ENCODE measurements around the gene SRSF3. TPM values are rescaled to one million over a fixed set of nuclear protein-coding genes. Genes with fewer than 3 reads are reported as not detected.

Gene SRSF3
- total and polyA plus RNA-seq, 9 of the 15 experiments (the other 6 are each of a cell fraction or from before 2014, with no cell fraction given) = 337 to 1,200 (median 518) TPM

GRCh38 chr6:36594816-36595643 lies 868 bp downstream of the SRSF3 start (continued):
- TF ChIP-seq, protein P1, sequence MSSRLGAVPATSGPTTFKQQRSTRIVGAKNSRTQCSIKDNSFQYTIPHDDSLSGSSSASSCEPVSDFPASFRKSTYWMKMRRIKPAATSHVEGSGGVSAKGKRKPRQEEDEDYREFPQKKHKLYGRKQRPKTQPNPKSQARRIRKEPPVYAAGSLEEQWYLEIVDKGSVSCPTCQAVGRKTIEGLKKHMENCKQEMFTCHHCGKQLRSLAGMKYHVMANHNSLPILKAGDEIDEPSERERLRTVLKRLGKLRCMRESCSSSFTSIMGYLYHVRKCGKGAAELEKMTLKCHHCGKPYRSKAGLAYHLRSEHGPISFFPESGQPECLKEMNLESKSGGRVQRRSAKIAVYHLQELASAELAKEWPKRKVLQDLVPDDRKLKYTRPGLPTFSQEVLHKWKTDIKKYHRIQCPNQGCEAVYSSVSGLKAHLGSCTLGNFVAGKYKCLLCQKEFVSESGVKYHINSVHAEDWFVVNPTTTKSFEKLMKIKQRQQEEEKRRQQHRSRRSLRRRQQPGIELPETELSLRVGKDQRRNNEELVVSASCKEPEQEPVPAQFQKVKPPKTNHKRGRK (tag; IDR thresholded peaks at IDR 0.05) = no peak
- TF ChIP-seq HDAC1 (IDR thresholded peaks at IDR 0.05) = peak in 1 of 2 experiments; percentile 35; a peak in 2 of 4 replicates
- TF ChIP-seq SMARCC2 (IDR thresholded peaks at IDR 0.05; ENCODE audit: low read depth) = peak; percentile 29; the same call in 1 of the 2 replicates
- TF ChIP-seq ATF3 (IDR thresholded peaks at IDR 0.05) = peak; percentile 36; the same call in 1 of the 2 replicates
- no peak for TF ChIP-seq ATF3 (CRISPR knock-in tag; conservative IDR thresholded peaks at IDR 0.05)
- no peak for TF ChIP-seq ZNF551 (CRISPR knock-in tag; IDR thresholded peaks at IDR 0.05)
- TF ChIP-seq, protein P2, sequence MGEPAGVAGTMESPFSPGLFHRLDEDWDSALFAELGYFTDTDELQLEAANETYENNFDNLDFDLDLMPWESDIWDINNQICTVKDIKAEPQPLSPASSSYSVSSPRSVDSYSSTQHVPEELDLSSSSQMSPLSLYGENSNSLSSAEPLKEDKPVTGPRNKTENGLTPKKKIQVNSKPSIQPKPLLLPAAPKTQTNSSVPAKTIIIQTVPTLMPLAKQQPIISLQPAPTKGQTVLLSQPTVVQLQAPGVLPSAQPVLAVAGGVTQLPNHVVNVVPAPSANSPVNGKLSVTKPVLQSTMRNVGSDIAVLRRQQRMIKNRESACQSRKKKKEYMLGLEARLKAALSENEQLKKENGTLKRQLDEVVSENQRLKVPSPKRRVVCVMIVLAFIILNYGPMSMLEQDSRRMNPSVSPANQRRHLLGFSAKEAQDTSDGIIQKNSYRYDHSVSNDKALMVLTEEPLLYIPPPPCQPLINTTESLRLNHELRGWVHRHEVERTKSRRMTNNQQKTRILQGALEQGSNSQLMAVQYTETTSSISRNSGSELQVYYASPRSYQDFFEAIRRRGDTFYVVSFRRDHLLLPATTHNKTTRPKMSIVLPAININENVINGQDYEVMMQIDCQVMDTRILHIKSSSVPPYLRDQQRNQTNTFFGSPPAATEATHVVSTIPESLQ (CRISPR knock-in tag; IDR thresholded peaks at IDR 0.05) = no peak
- 0 out of 2 replicates have a peak, but pooled peaks have one; percentile 10 for TF ChIP-seq ZNF583 (CRISPR knock-in tag; IDR thresholded peaks at IDR 0.05)
- TF ChIP-seq SMC3 (conservative IDR thresholded peaks at IDR 0.05; ENCODE audit: insufficient read depth, low read depth, low read length) = 0 out of 2 replicates have a peak, but pooled peaks have one; percentile 1
- TF ChIP-seq, protein P3, sequence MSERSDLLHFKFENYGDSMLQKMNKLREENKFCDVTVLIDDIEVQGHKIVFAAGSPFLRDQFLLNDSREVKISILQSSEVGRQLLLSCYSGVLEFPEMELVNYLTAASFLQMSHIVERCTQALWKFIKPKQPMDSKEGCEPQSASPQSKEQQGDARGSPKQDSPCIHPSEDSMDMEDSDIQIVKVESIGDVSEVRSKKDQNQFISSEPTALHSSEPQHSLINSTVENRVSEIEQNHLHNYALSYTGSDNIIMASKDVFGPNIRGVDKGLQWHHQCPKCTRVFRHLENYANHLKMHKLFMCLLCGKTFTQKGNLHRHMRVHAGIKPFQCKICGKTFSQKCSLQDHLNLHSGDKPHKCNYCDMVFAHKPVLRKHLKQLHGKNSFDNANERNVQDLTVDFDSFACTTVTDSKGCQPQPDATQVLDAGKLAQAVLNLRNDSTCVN (CRISPR knock-in tag; IDR thresholded peaks at IDR 0.05) = 0 out of 2 replicates have a peak, but pooled peaks have one; percentile 37
- TF ChIP-seq RBFOX2 (IDR thresholded peaks at IDR 0.05; ENCODE audit: low read depth, low read length) = peak; percentile 71
- TF ChIP-seq, protein P4, sequence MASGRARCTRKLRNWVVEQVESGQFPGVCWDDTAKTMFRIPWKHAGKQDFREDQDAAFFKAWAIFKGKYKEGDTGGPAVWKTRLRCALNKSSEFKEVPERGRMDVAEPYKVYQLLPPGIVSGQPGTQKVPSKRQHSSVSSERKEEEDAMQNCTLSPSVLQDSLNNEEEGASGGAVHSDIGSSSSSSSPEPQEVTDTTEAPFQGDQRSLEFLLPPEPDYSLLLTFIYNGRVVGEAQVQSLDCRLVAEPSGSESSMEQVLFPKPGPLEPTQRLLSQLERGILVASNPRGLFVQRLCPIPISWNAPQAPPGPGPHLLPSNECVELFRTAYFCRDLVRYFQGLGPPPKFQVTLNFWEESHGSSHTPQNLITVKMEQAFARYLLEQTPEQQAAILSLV (tag; IDR thresholded peaks at IDR 0.05) = peak; percentile 59
- no peak; a peak in 2 of 4 replicates for TF ChIP-seq TBL1XR1 (IDR thresholded peaks at IDR 0.05; ENCODE audit: low read length in 2 of 2)
- TF ChIP-seq PYGO2 (tag; IDR thresholded peaks at IDR 0.05) = no peak
- TF ChIP-seq POLR2A (conservative IDR thresholded peaks at IDR 0.05) = peak; percentile 41; the same call in 1 of the 2 replicates
- 0 out of 2 replicates have a peak, but pooled peaks have one; percentile 12 for TF ChIP-seq ETV1 (tag; conservative IDR thresholded peaks at IDR 0.05; ENCODE audit: low read depth)
- TF ChIP-seq RFX5 (IDR thresholded peaks at IDR 0.05; ENCODE audit: low read depth, low read length) = peak; percentile 37; the same call in 1 of the 2 replicates
- 0 out of 4 replicates have a peak, but pooled peaks of 1 of the 2 experiments have one; percentile 6 for TF ChIP-seq TRIM24 (IDR thresholded peaks at IDR 0.05)
- TF ChIP-seq VEZF1 (CRISPR knock-in tag; IDR thresholded peaks at IDR 0.05) = peak; percentile 34
